Loucy (cell line): Measurements from ENCODE around the gene SEMA6A.

Experiments used
- EZH2phosphoT487 ChIP-seq: fragments of 200-600 bp; IDR thresholded peaks from 2 replicates; pipeline ENCODE4 v1.6.1; 2018; ENCODE audit warnings: antibody characterized with exemption, mild to moderate bottlenecking, moderate library complexity, borderline replicate concordance
- TF ChIP-seq, protein P1 (sequence below): fragments of 200-600 bp; sonication (generic); conservative IDR thresholded peaks from 2 replicates; pipeline ENCODE4 v1.5.1; 2014; ENCODE audit warnings: mild to moderate bottlenecking, antibody characterized with exemption, low read length

GRCh38 chr5:116506488-116506887 is 68.1 kb downstream of the SEMA6A start:
- no peak for TF ChIP-seq EZH2phosphoT487
- TF ChIP-seq, protein P1, sequence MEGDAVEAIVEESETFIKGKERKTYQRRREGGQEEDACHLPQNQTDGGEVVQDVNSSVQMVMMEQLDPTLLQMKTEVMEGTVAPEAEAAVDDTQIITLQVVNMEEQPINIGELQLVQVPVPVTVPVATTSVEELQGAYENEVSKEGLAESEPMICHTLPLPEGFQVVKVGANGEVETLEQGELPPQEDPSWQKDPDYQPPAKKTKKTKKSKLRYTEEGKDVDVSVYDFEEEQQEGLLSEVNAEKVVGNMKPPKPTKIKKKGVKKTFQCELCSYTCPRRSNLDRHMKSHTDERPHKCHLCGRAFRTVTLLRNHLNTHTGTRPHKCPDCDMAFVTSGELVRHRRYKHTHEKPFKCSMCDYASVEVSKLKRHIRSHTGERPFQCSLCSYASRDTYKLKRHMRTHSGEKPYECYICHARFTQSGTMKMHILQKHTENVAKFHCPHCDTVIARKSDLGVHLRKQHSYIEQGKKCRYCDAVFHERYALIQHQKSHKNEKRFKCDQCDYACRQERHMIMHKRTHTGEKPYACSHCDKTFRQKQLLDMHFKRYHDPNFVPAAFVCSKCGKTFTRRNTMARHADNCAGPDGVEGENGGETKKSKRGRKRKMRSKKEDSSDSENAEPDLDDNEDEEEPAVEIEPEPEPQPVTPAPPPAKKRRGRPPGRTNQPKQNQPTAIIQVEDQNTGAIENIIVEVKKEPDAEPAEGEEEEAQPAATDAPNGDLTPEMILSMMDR = no peak
